ENCODE measurements around the gene ATG16L2.

DNA sequence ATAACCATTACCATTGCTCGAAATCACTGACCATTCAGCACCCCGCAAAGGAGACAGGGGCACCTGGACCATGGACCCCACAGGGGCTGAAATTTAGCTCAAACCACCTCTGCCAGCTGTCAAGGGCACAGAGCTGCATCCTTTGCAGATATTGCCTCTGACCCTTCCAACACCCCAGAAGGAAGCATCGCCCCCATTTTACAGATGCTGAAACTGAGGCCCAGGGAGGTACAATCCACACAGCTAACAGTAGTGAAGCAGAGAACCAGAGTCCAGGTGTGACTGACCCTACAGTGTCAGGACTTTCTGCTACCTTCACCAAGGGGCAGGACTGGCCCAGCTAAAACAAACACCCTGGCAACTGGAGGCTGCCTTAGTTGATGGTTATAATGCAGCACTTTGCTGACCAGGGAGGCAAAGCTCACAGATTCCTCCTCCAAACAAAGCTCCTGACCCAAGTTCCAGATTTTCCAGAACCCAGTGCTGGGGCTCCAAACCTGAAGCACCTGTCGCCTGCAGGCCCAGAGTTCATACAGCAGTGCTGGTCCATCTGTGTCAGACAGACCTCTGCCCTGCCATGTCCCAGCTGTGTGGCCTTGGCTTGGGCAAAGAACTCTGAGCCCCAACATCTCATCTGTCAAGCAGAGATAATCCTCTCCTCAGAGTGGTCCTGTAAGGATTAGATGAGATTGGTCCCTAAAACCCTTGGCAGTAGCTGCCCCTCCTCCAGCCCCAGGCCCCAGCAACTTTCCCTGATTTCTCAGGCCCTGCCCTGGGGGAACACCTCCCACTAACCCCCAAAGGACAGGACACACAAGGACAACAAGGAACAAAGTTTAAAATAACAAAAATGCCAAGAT is 46.8 kb upstream of the ATG16L2 start:
- TF ChIP-seq POLR2A (IDR thresholded peaks at IDR 0.05) (no peak), EP300 (IDR thresholded peaks at IDR 0.05) (no peak)
- TF ChIP-seq, protein P1, sequence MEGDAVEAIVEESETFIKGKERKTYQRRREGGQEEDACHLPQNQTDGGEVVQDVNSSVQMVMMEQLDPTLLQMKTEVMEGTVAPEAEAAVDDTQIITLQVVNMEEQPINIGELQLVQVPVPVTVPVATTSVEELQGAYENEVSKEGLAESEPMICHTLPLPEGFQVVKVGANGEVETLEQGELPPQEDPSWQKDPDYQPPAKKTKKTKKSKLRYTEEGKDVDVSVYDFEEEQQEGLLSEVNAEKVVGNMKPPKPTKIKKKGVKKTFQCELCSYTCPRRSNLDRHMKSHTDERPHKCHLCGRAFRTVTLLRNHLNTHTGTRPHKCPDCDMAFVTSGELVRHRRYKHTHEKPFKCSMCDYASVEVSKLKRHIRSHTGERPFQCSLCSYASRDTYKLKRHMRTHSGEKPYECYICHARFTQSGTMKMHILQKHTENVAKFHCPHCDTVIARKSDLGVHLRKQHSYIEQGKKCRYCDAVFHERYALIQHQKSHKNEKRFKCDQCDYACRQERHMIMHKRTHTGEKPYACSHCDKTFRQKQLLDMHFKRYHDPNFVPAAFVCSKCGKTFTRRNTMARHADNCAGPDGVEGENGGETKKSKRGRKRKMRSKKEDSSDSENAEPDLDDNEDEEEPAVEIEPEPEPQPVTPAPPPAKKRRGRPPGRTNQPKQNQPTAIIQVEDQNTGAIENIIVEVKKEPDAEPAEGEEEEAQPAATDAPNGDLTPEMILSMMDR (IDR thresholded peaks at IDR 0.05): no peak

Data from tibial nerve (tissue), 4 donors.